ENCODE results near the gene ZNF652.

DNA sequence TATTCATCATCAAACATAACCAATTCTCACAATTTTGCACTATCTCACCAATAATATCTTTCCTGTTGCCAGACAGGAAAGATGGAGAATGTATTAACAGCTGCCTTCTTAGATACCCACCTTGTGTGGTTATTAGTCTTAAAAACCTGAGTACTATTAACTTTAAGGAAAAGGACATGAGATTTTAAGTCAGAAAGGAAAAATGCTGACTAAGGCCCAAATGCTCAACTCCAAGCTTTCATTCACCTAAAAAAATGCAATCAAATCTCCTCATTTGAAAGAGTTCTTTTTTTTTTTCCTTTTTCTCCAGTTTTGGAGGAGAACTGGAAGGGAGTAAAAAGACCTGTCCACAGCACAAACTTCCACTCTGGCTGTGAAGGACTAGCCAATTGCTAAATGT, 70.1 kb downstream of the ZNF652 start:
- TF ChIP-seq EP300 (IDR thresholded peaks at IDR 0.05; ENCODE audit: borderline replicate concordance): no peak
- TF ChIP-seq CREB1 (IDR thresholded peaks at IDR 0.05; ENCODE audit: low read depth): no peak
- TF ChIP-seq TCF12 (IDR thresholded peaks at IDR 0.05; ENCODE audit: low read depth): no peak
- TF ChIP-seq MAX (IDR thresholded peaks at IDR 0.05): no peak
- TF ChIP-seq FOXM1 (IDR thresholded peaks at IDR 0.05; ENCODE audit: borderline replicate concordance, low read depth): no peak
- no peak for TF ChIP-seq TAF1 (IDR thresholded peaks at IDR 0.05; ENCODE audit: low read depth)
